ACHN (cell line): Measurements from ENCODE around the gene STK33.

Experiments
- DNase-seq: peaks from one replicate; pipeline ENCODE4 v3.0.0-alpha.2; 2015
- in situ Hi-C: cut with HindIII; loops from 2 replicates; pipeline ENCODE4 v1.10.0; 2017; ENCODE audit warnings: low sequenced_read_pairs, low pct_ligation_motif_present, low pct_unique_long_range_greater_than_20kb

The STK33 gene

GRCh38 chr11:8593935-8594909 is at the start of gene STK33:
Gene STK33 (minus strand): TSS chr11:8594228. CDS start chr11:8474905, 119,323 bp downstream.
- in situ Hi-C loops = no loop called here
- DNase-seq = peak; percentile 60

- DNase-seq = no peak
- in situ Hi-C loops = no loop called here
Observed at GRCh38 chr11:8642196-8642841, 48.3 kb upstream of the STK33 start.

GRCh38 chr11:8641332-8641731 is 47.3 kb upstream of the STK33 start:
- DNase-seq = no peak

GRCh38 chr11:8640267-8640906 is 46.4 kb upstream of the STK33 start:
- DNase-seq = no peak
- in situ Hi-C loops = no loop called here

More at GRCh38 chr11:8641332-8641731, 47.3 kb upstream of the STK33 start:
- in situ Hi-C loops = no loop called here

- in situ Hi-C loops = no loop called here
- no peak for DNase-seq
Observed at GRCh38 chr11:8639655-8640054, 45.6 kb upstream of the STK33 start.

GRCh38 chr11:8638300-8638699 is 44.3 kb upstream of the STK33 start:
- in situ Hi-C loops = no loop called here
- DNase-seq = no peak

- in situ Hi-C loops = no loop called here
Observed at GRCh38 chr11:8636127-8636526, 42.1 kb upstream of the STK33 start.

GRCh38 chr11:8634498-8634897 is 40.5 kb upstream of the STK33 start:
- DNase-seq = no peak
- in situ Hi-C loops = no loop called here

More at GRCh38 chr11:8636127-8636526, 42.1 kb upstream of the STK33 start:
- DNase-seq = no peak

GRCh38 chr11:8631395-8632118 is 37.5 kb upstream of the STK33 start:
- in situ Hi-C loops = no loop called here
- DNase-seq = peak; percentile 37

- in situ Hi-C loops = no loop called here
- DNase-seq = no peak
Observed at GRCh38 chr11:8624698-8625097, 30.7 kb upstream of the STK33 start.

GRCh38 chr11:8621147-8621546 is 27.1 kb upstream of the STK33 start:
- no peak for DNase-seq

GRCh38 chr11:8617063-8617462 is 23.0 kb upstream of the STK33 start:
- no peak for DNase-seq
- in situ Hi-C loops = no loop called here

More at GRCh38 chr11:8621147-8621546, 27.1 kb upstream of the STK33 start:
- in situ Hi-C loops = no loop called here

- in situ Hi-C loops = no loop called here
Observed at GRCh38 chr11:8615291-8616032, 21.4 kb upstream of the STK33 start.

GRCh38 chr11:8614497-8614896 is 20.5 kb upstream of the STK33 start:
- no peak for DNase-seq
- in situ Hi-C loops = no loop called here

More at GRCh38 chr11:8615291-8616032, 21.4 kb upstream of the STK33 start:
- no peak for DNase-seq

- DNase-seq = no peak
- in situ Hi-C loops = no loop called here
Observed at GRCh38 chr11:8613036-8613435, 19.0 kb upstream of the STK33 start.

- in situ Hi-C loops = no loop called here
- no peak for DNase-seq
Observed at GRCh38 chr11:8612522-8612921, 18.5 kb upstream of the STK33 start.

- DNase-seq = no peak
- in situ Hi-C loops = no loop called here
Observed at GRCh38 chr11:8610532-8611116, 16.6 kb upstream of the STK33 start.
